Metanephros (tissue), 1 donor: ENCODE results near the gene BRDT. TPM values are rescaled to one million over a fixed set of nuclear protein-coding genes. Genes with fewer than 3 reads are reported as not detected.

Experiments used
- total RNA-seq: library from RNA; depleted of rRNA; stranded (reverse); fragments of >200 nt; gene quantifications from one replicate; pipeline ENCODE4 v1.2.3, GENCODE V29; 2014

Gene BRDT
- not detected for total RNA-seq

DNA sequence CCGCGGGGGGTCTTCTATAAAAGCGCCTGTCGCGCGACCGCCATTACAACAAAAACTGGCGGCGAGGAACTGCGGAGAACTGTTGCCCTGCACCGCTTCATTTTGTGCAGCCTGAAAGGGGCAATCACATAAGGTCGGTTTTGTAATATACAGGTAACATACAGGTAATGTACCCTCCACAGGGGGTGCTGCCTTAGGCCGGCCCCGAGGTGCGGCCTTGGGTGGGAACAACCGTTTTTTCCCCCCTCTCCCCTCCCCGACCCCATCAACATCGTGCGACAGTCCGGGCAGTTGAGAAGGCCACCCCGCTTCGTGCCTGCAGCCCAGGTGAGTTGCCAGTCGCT, at the start of gene BRDT:
TSS of gene BRDT (plus strand) at position 46 of the 344 bp plus-strand sequence. CDS start 13,354 bp downstream, outside the sequence.

Other genes starting within 250 kb of the BRDT start
- 135 TPM for gene TGFBR3, start 63.2 kb upstream of the BRDT start, total RNA-seq
- gene EPHX4, start 80.6 kb downstream of the BRDT start, total RNA-seq = 1.2 TPM
- not detected for gene SETSIP, start 126.0 kb downstream of the BRDT start, total RNA-seq
- gene BTBD8, start 130.9 kb downstream of the BRDT start, total RNA-seq = 7.3 TPM